ENCODE data around the gene PCDHA1.

DNA sequence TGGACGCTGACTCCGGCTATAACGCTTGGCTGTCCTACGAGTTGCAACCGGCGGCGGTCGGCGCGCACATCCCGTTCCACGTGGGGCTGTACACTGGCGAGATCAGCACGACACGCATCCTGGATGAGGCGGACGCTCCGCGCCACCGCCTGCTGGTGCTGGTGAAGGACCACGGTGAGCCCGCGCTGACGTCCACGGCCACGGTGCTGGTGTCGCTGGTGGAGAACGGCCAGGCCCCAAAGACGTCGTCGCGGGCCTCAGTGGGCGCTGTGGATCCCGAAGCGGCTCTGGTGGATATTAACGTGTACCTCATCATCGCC, 91.3 kb downstream of the PCDHA1 start:
- TF ChIP-seq, protein P1, sequence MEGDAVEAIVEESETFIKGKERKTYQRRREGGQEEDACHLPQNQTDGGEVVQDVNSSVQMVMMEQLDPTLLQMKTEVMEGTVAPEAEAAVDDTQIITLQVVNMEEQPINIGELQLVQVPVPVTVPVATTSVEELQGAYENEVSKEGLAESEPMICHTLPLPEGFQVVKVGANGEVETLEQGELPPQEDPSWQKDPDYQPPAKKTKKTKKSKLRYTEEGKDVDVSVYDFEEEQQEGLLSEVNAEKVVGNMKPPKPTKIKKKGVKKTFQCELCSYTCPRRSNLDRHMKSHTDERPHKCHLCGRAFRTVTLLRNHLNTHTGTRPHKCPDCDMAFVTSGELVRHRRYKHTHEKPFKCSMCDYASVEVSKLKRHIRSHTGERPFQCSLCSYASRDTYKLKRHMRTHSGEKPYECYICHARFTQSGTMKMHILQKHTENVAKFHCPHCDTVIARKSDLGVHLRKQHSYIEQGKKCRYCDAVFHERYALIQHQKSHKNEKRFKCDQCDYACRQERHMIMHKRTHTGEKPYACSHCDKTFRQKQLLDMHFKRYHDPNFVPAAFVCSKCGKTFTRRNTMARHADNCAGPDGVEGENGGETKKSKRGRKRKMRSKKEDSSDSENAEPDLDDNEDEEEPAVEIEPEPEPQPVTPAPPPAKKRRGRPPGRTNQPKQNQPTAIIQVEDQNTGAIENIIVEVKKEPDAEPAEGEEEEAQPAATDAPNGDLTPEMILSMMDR (IDR thresholded peaks at IDR 0.05), result no peak
- no peak for TF ChIP-seq EZH2 (IDR thresholded peaks at IDR 0.05)
- no peak for TF ChIP-seq EZH2phosphoT487 (IDR thresholded peaks at IDR 0.05)
